Measurements from ENCODE around the gene ZDHHC11B.
"Not testable (repeated sequence)": the region's sequence is repeated elsewhere in the genome, so short reads cannot be mapped to it uniquely, and the experiment has no call there.

Gene ZDHHC11B

GRCh38 chr5:751992-752391, 32.5 kb downstream of the ZDHHC11B start:
- ATAC-seq, result not testable (repeated sequence)

GRCh38 chr5:751496-751895, 33.0 kb downstream of the ZDHHC11B start:
- ATAC-seq, result no peak

- not testable (repeated sequence) for ATAC-seq
Observed at GRCh38 chr5:750226-750625, 34.3 kb downstream of the ZDHHC11B start.

- no peak for ATAC-seq
Observed at GRCh38 chr5:749101-749670, 35.3 kb downstream of the ZDHHC11B start.

- not testable (repeated sequence) for ATAC-seq
Observed at GRCh38 chr5:748011-748980, 36.2 kb downstream of the ZDHHC11B start.

- ATAC-seq, result not testable (repeated sequence)
Observed at GRCh38 chr5:747303-747844, 37.2 kb downstream of the ZDHHC11B start.

GRCh38 chr5:746258-746761, 38.2 kb downstream of the ZDHHC11B start:
- ATAC-seq, result no peak

- not testable (repeated sequence) for ATAC-seq
Observed at GRCh38 chr5:745272-746142, 39.0 kb downstream of the ZDHHC11B start.

GRCh38 chr5:743696-744404, 40.7 kb downstream of the ZDHHC11B start:
- ATAC-seq, result not testable (repeated sequence)

GRCh38 chr5:742276-742675, 42.3 kb downstream of the ZDHHC11B start:
- not testable (repeated sequence) for ATAC-seq

- ATAC-seq, result not testable (repeated sequence)
Observed at GRCh38 chr5:734145-734544, 50.4 kb downstream of the ZDHHC11B start.

- ATAC-seq, result not testable (repeated sequence)
Observed at GRCh38 chr5:732754-733454, 51.6 kb downstream of the ZDHHC11B start.

GRCh38 chr5:729225-729624, 55.3 kb downstream of the ZDHHC11B start:
- not testable (repeated sequence) for ATAC-seq

- ATAC-seq, result not testable (repeated sequence)
Observed at GRCh38 chr5:727087-727486, 57.4 kb downstream of the ZDHHC11B start.

- ATAC-seq, result peak in 1 of 2 donors; percentile 13
Observed at GRCh38 chr5:723865-724264, 60.7 kb downstream of the ZDHHC11B start.

- not testable (repeated sequence) for ATAC-seq
Observed at GRCh38 chr5:723309-723708, 61.2 kb downstream of the ZDHHC11B start.

GRCh38 chr5:719379-719778, 65.2 kb downstream of the ZDHHC11B start:
- not testable (repeated sequence) for ATAC-seq

- no peak for ATAC-seq
Observed at GRCh38 chr5:717143-717542, 67.4 kb downstream of the ZDHHC11B start.

- ATAC-seq, result not testable (repeated sequence)
Observed at GRCh38 chr5:716740-717139, 67.8 kb downstream of the ZDHHC11B start.

GRCh38 chr5:715636-716035, 68.9 kb downstream of the ZDHHC11B start:
- ATAC-seq, result not testable (repeated sequence)
